Stimulated activated CD8-positive, alpha-beta memory T cell treated with anti-CD3 and anti-CD28 coated beads, Interleukin-4, amount 100 ng/mL, for 24 hours (primary cell): ENCODE measurements around the gene TMEM221.

ENCODE experiments used
- DNase-seq: peaks from one replicate; pipeline ENCODE4 v3.0.0-alpha.2; 2020; ENCODE audit warnings: low read depth

The TMEM221 gene

GRCh38 chr19:17405250-17406045 lies 43.0 kb downstream of the TMEM221 start, which contains the start of gene BST2:
BST2 (minus strand) TSS chr19:17405630; CDS start chr19:17405575, 55 bp downstream.
- no peak for DNase-seq

DNA sequence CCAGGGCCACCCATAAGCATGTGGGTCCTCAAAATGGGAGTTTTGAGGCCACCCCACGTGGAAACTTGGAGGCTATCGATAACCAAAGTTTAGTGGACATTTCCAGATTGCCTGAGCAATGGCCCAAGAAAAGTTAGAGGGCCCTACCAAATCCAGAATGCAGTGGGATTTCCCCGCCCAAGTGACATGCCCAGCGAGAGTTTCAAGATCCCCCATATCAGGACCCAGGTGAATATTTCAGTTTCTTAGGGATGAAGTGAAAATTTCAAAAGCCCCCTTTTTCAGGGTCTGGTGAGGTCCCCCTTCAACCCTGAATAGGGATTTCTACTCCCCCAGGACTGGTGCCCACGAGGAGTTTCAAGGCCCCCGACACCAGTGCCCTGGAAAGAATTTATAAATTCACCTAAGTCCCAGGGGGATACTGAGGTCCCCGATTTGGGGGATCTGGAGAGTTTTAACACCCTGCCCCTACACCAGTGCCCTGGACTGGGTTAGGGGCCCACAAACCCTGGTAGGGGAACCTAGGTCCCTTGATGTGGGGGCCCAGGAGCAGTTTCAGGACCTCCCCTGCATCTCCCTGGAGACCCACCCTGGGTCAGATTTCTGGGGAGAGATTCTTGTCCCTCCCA lies 43.7 kb downstream of the TMEM221 start:
- no peak for DNase-seq

GRCh38 chr19:17404015-17404414 lies 44.5 kb downstream of the TMEM221 start:
- no peak for DNase-seq

DNA sequence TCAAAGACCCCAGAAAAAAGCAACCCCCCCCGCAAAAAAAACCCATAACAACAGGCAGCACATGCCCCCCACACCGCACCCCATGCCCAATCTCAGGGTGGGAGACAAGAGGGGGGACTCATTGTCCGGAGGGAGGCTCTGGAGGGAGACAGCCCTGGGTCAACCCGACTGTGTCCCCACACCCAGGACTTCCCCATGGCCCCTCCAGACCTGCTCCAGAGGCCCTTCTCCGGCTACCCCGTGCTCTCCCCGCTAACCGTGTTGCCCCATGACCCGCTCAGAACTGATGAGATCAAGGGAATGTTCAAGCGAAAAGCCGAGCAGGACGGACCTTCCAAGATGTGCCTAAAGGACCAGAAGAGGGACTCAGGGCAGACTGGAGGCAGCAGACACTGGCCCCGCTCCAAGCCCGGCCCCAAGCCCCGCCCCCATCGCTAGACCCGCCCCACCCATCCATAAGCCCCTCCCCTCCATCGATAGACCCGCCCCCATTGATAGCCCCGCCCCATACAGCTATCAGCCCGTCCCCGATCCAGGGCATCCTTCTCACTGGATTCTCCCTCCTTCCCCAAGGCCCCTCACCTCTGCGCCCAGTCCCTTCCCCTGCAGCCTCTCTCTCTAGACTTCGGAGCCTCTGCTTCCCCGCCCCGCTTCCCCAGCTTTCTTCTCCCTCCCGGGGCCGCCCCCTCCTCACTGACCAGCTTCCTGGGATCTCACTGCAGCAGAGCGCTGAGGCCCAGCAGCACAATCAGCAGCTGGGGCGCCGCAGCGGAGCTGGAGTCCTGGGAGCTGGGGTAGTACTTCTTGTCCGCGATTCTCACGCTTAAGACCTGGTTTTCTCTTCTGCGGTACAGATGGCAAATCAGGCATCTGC lies 45.2 kb downstream of the TMEM221 start:
- no peak for DNase-seq

DNA sequence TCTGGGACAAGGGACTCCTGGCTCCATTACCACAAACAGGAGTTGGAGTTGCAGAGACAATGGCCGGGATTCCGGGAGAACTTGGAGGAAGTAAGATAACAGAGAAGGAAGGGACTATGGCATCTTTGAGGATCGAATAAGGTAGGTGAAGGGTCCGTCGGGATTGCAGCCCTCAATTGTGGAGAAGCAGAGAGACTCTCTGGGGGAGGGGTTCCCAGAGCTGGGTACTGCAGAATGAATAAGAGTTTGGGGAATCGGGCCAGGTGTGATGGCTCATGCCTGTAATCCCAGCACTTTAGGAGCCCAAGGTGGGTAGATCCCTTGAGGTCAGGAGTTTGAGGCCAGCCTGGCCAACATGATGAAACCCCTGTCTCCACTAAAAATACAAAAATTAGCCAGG lies 46.8 kb downstream of the TMEM221 start:
- no peak for DNase-seq

GRCh38 chr19:17398902-17399527 lies 49.5 kb downstream of the TMEM221 start:
- no peak for DNase-seq

- DNase-seq = peak; percentile 45
Measured at GRCh38 chr19:17394891-17395415, 53.5 kb downstream of the TMEM221 start.

- DNase-seq = no peak
Measured at GRCh38 chr19:17393914-17394313, 54.6 kb downstream of the TMEM221 start, which contains the start of gene CCDC194. CCDC194 (minus strand) TSS chr19:17394196; CDS start chr19:17394158, 38 bp downstream.

GRCh38 chr19:17393002-17393401 lies 55.5 kb downstream of the TMEM221 start:
- DNase-seq = no peak

- DNase-seq = no peak
Measured at GRCh38 chr19:17391371-17392151, 56.9 kb downstream of the TMEM221 start.

DNA sequence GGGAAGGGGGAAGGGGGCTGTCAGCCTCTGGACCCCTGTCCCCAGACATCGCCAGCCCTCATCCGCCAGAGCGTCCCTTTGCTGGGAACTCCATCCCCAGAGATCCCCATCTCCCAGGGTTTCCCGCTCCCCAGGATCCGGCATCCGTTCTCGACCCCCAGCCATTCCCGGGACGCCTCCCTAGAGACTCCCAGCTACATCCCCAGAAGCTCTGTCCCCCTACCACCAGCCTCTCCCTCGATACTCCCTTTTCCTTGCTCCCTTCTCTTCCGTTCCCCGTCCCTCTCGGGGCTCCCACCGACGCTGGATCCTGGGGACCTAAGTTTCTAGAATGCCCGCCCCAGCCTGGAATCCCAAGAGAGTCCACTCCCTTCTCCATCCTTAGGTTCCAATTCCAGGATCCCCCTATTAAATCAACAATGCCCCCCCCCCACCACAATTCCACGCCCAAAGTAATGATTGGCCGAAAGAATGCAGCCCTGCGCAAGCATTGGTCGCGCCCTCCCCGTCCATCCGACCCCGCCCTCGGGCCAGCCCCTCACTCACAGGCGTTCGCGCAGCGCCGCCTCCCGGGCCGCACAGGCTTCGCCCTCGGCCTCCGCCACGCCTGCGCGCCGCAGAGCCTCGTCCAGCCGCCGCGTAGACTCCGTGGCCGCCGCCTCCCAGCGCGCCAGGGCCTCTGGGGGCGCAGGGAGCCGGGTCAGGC lies 57.6 kb downstream of the TMEM221 start:
- peak; percentile 91 for DNase-seq

DNA sequence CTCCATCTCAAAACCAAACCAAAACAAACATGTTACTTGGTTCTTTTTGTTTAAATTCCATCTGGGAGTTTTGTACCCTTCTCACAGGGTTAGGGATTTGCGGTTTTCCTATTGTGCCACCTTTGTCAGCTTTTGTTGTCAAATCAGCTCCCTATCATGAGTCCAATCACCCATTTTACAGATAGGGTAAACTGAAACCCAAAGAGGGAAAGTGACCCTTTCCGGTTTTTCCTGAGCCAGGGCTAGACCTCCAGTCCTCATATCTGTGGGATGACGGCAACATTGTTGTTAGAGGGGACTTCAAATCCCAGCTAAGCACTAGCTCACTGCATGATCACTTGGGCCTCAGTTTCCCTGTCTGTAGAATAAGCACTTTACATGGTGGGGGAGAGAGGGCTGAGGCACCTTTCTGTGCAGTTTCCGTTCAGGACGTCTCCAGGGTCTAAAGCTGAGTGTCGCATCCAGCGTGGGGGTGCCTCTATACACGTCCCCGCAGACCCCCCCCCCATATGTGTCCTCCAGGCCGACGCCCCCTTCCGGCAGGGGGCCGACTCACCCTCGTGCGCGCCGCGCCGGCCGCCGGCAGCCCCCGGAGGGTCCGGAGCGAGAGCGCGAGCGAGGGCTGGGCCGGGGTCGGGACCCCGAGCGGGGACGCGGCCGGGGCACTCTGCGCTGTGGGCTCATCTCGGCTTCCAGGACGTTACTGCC lies 58.4 kb downstream of the TMEM221 start:
- no peak for DNase-seq

DNA sequence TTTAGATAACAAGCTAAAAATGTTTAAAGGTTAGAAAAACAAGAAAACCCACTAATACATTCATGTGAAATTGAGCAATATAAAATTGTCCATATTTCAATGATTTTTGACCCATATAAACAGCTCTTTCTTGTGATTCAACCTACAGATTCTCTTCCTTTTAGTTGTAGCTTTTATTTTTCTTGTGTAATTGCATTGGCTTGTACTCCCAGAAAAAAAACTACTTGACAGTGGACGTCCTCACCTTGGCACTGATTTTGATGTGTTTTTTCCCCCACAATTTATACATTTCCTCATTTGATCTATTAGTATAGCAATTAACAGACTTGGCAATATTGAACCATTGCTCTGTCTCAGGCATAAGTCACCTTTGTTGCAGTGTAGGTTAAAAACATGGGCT lies 59.2 kb downstream of the TMEM221 start:
- no peak for DNase-seq

- peak; percentile 53 for DNase-seq
Measured at GRCh38 chr19:17385878-17386611, 62.4 kb downstream of the TMEM221 start.
